ENCODE results near the gene EPHA7.

DNA sequence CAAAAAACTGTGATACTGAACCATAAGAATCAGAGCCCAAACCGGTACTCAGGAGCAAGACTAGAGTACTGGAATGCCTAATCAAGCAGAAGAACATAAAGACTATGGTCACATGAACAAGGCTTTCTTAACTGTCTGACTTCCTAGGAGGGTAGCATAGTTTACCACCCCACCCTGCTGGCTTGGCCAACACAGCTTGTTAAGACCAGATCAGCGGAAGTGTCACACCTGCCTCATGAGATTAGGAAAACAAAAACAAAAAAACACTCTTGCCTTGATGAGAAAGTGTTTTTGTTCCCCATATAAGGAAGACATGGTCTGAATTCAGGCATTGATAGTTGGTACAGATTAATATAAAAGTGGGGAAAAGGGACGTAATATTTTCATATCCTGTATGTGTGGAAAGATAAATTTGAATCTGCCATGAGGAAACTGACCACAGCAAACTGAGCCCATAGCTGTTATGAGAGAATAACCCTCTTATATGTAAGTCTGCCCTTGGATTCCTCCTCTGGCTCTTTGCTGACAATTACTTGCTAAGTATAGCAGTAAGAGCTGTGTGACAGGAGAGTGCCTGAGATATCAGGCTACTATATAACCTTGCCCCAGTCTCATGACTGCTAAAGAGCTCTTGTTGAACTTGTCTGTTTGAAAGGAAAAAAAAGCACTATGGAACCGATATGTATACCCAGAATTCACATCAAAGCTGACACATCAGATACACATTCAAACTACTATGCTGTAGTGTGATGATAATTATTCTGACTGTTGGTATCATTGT, 197.1 kb downstream of the EPHA7 start:
- TF ChIP-seq, protein P1, sequence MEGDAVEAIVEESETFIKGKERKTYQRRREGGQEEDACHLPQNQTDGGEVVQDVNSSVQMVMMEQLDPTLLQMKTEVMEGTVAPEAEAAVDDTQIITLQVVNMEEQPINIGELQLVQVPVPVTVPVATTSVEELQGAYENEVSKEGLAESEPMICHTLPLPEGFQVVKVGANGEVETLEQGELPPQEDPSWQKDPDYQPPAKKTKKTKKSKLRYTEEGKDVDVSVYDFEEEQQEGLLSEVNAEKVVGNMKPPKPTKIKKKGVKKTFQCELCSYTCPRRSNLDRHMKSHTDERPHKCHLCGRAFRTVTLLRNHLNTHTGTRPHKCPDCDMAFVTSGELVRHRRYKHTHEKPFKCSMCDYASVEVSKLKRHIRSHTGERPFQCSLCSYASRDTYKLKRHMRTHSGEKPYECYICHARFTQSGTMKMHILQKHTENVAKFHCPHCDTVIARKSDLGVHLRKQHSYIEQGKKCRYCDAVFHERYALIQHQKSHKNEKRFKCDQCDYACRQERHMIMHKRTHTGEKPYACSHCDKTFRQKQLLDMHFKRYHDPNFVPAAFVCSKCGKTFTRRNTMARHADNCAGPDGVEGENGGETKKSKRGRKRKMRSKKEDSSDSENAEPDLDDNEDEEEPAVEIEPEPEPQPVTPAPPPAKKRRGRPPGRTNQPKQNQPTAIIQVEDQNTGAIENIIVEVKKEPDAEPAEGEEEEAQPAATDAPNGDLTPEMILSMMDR (IDR thresholded peaks at IDR 0.05), result no peak
- TF ChIP-seq POLR2A (IDR thresholded peaks at IDR 0.05), result no peak
